Measurements from ENCODE around the gene NAALAD2. TPM values are rescaled to one million over a fixed set of nuclear protein-coding genes. Genes with fewer than 3 reads are reported as not detected.

Gene NAALAD2
- total and polyA plus RNA-seq, 4 donors: 0.13 to 4.4 (median 0.42) TPM; not detected in 1

- Histone ChIP-seq H3K9me3 (ENCODE audit: control insufficient read depth, low read length) (no peaks in the 10 kb centered on the region), H3K27me3 (ENCODE audit: control insufficient read depth in 1 of 2, insufficient read depth in 2 of 2, low read length in 1 of 2) (no peaks in the 10 kb centered on the region), H3K27ac (ENCODE audit: low read depth in 1 of 2, low read length in 2 of 2) (peak overlapping the region in 1 of 2 donors; percentile 50), H3K4me3 (ENCODE audit: low read length in 2 of 2) (peak overlapping the region; percentile 53 to 95), H3K36me3 (ENCODE audit: control insufficient read depth in 1 of 2, insufficient read depth in 2 of 2, low read length in 1 of 2) (no peaks in the 10 kb centered on the region), H3K4me1 (ENCODE audit: control insufficient read depth in 1 of 2, insufficient read depth in 2 of 2, low read length in 2 of 2) (peaks cover 2 to 9% of the 10 kb centered on the region in 2 donors)
- ATAC-seq (ENCODE audit: low FRiP score): no peak
- no peak for DNase-seq
- WGBS, 2 donors: 8 to 9% methylated on average over 16 of the region's 16 CpGs
- intact Hi-C loops (cut with DNase I): loop anchor here in 1 of 2 donors (10.0 kb wide), 1 partner anchor 233 kb away; no protein-coding TSS in a partner anchor
Measured at GRCh38 chr11:90221803-90222458, 87.5 kb downstream of the NAALAD2 start.

GRCh38 chr11:90222459-90223247 is 88.2 kb downstream of the NAALAD2 start, which contains the start of gene CHORDC1:
CHORDC1 (minus strand) TSS chr11:90223049; CDS start chr11:90222954, 95 bp downstream.
- peak within 1 kb of the TSS; percentile 50 to 55 for H3K27ac ChIP-seq (ENCODE audit: low read depth in 1 of 2, low read length in 2 of 2)
- H3K36me3 ChIP-seq (ENCODE audit: control insufficient read depth in 1 of 2, insufficient read depth in 2 of 2, low read length in 1 of 2): no peaks in the 10 kb centered on the region
- H3K27me3 ChIP-seq (ENCODE audit: control insufficient read depth in 1 of 2, insufficient read depth in 2 of 2, low read length in 1 of 2): no peaks in the 10 kb centered on the region
- peaks cover 2 to 9% of the 10 kb centered on the region in 2 donors for H3K4me1 ChIP-seq (ENCODE audit: control insufficient read depth in 1 of 2, insufficient read depth in 2 of 2, low read length in 2 of 2)
- peak within 1 kb of the TSS; percentile 73 to 95 for H3K4me3 ChIP-seq (ENCODE audit: low read length in 2 of 2)
- 0 to 1% methylated on average over 71 of the region's 71 CpGs for WGBS, 2 donors
- intact Hi-C loops (cut with DNase I): loop anchor here in 1 of 2 donors (10.0 kb wide), 1 partner anchor 232 kb away; no protein-coding TSS in a partner anchor
- DNase-seq (peak; percentile 95 to 98), ATAC-seq (ENCODE audit: low FRiP score) (peak; percentile 97)
- no peaks in the 10 kb centered on the region for H3K9me3 ChIP-seq (ENCODE audit: control insufficient read depth, low read length)

GRCh38 chr11:90223248-90223585 is 88.8 kb downstream of the NAALAD2 start:
- Histone ChIP-seq H3K4me1 (ENCODE audit: control insufficient read depth in 1 of 2, insufficient read depth in 2 of 2, low read length in 2 of 2) (peaks cover 2 to 9% of the 10 kb centered on the region in 2 donors), H3K4me3 (ENCODE audit: low read length in 2 of 2) (peak overlapping the region; percentile 73 to 95), H3K36me3 (ENCODE audit: control insufficient read depth in 1 of 2, insufficient read depth in 2 of 2, low read length in 1 of 2) (no peaks in the 10 kb centered on the region), H3K27me3 (ENCODE audit: control insufficient read depth in 1 of 2, insufficient read depth in 2 of 2, low read length in 1 of 2) (no peaks in the 10 kb centered on the region), H3K27ac (ENCODE audit: low read depth in 1 of 2, low read length in 2 of 2) (peak overlapping the region in 1 of 2 donors; percentile 55), H3K9me3 (ENCODE audit: control insufficient read depth, low read length) (no peaks in the 10 kb centered on the region)
- intact Hi-C loops (cut with DNase I): loop anchor here in 1 of 2 donors (10.0 kb wide), 1 partner anchor 232 kb away; no protein-coding TSS in a partner anchor
- ATAC-seq (ENCODE audit: low FRiP score): peak; percentile 80
- no peak for DNase-seq
- WGBS, 2 donors: 1% methylated on average over 12 of the region's 12 CpGs

- Histone ChIP-seq H3K4me3 (ENCODE audit: low read length in 2 of 2) (no peak overlapping the region), H3K27me3 (ENCODE audit: control insufficient read depth in 1 of 2, insufficient read depth in 2 of 2, low read length in 1 of 2) (no peaks in the 10 kb centered on the region), H3K36me3 (ENCODE audit: control insufficient read depth in 1 of 2, insufficient read depth in 2 of 2, low read length in 1 of 2) (no peaks in the 10 kb centered on the region), H3K27ac (ENCODE audit: low read depth in 1 of 2, low read length in 2 of 2) (no peak overlapping the region), H3K9me3 (ENCODE audit: control insufficient read depth, low read length) (peaks cover 1% of the 10 kb centered on the region), H3K4me1 (ENCODE audit: control insufficient read depth in 1 of 2, insufficient read depth in 2 of 2, low read length in 2 of 2) (no peaks in the 10 kb centered on the region)
- no peak for ATAC-seq (ENCODE audit: low FRiP score)
- intact Hi-C loops (cut with DNase I): loop anchor here in 1 of 2 donors (10.0 kb wide), 1 partner anchor 227 kb away; no protein-coding TSS in a partner anchor
- no peak for DNase-seq
- WGBS, 2 donors: 93 to 95% methylated on average over 3 of the region's 3 CpGs
Measured at GRCh38 chr11:90228056-90228455, 93.6 kb downstream of the NAALAD2 start.

- Histone ChIP-seq H3K9me3 (ENCODE audit: control insufficient read depth, low read length) (peaks cover 1% of the 10 kb centered on the region), H3K27ac (ENCODE audit: low read depth in 1 of 2, low read length in 2 of 2) (no peak overlapping the region), H3K36me3 (ENCODE audit: control insufficient read depth in 1 of 2, insufficient read depth in 2 of 2, low read length in 1 of 2) (no peaks in the 10 kb centered on the region), H3K4me3 (ENCODE audit: low read length in 2 of 2) (no peak overlapping the region), H3K27me3 (ENCODE audit: control insufficient read depth in 1 of 2, insufficient read depth in 2 of 2, low read length in 1 of 2) (no peaks in the 10 kb centered on the region), H3K4me1 (ENCODE audit: control insufficient read depth in 1 of 2, insufficient read depth in 2 of 2, low read length in 2 of 2) (no peaks in the 10 kb centered on the region)
- ATAC-seq (ENCODE audit: low FRiP score): no peak
- WGBS, 2 donors: 53 to 62% methylated on average over 1 of the region's 1 CpG
- intact Hi-C loops (cut with DNase I): loop anchor here in 1 of 2 donors (10.0 kb wide), 1 partner anchor 225 kb away; no protein-coding TSS in a partner anchor
- no peak for DNase-seq
Measured at GRCh38 chr11:90229791-90230190, 95.3 kb downstream of the NAALAD2 start.

GRCh38 chr11:90234977-90235376 is 100.5 kb downstream of the NAALAD2 start:
- no peaks in the 10 kb centered on the region for H3K9me3 ChIP-seq (ENCODE audit: control insufficient read depth, low read length)
- WGBS, 2 donors: 6 to 9% methylated on average over 2 of the region's 2 CpGs
- no peak overlapping the region for H3K27ac ChIP-seq (ENCODE audit: low read depth in 1 of 2, low read length in 2 of 2)
- intact Hi-C loops (cut with DNase I): no loop called here
- H3K4me1 ChIP-seq (ENCODE audit: control insufficient read depth in 1 of 2, insufficient read depth in 2 of 2, low read length in 2 of 2): peaks cover 0 to 4% of the 10 kb centered on the region in 2 donors
- ATAC-seq (ENCODE audit: low FRiP score) (no peak), DNase-seq (no peak)
- no peaks in the 10 kb centered on the region for H3K36me3 ChIP-seq (ENCODE audit: control insufficient read depth in 1 of 2, insufficient read depth in 2 of 2, low read length in 1 of 2)
- H3K27me3 ChIP-seq (ENCODE audit: control insufficient read depth in 1 of 2, insufficient read depth in 2 of 2, low read length in 1 of 2): no peaks in the 10 kb centered on the region
- H3K4me3 ChIP-seq (ENCODE audit: low read length in 2 of 2): no peak overlapping the region

- Histone ChIP-seq H3K36me3 (ENCODE audit: control insufficient read depth in 1 of 2, insufficient read depth in 2 of 2, low read length in 1 of 2) (no peaks in the 10 kb centered on the region), H3K9me3 (ENCODE audit: control insufficient read depth, low read length) (no peaks in the 10 kb centered on the region), H3K27ac (ENCODE audit: low read depth in 1 of 2, low read length in 2 of 2) (no peak overlapping the region), H3K27me3 (ENCODE audit: control insufficient read depth in 1 of 2, insufficient read depth in 2 of 2, low read length in 1 of 2) (no peaks in the 10 kb centered on the region), H3K4me3 (ENCODE audit: low read length in 2 of 2) (no peak overlapping the region), H3K4me1 (ENCODE audit: control insufficient read depth in 1 of 2, insufficient read depth in 2 of 2, low read length in 2 of 2) (peaks cover 0 to 4% of the 10 kb centered on the region in 2 donors)
- intact Hi-C loops (cut with DNase I): no loop called here
- no peak for DNase-seq
- ATAC-seq (ENCODE audit: low FRiP score): no peak
- 43 to 53% methylated on average over 4 of the region's 4 CpGs for WGBS, 2 donors
Measured at GRCh38 chr11:90235526-90235925, 101.1 kb downstream of the NAALAD2 start.

- WGBS, 2 donors: 93 to 94% methylated on average over 4 of the region's 4 CpGs
- Histone ChIP-seq H3K27ac (ENCODE audit: low read depth in 1 of 2, low read length in 2 of 2) (no peak overlapping the region), H3K4me1 (ENCODE audit: control insufficient read depth in 1 of 2, insufficient read depth in 2 of 2, low read length in 2 of 2) (peaks cover 0 to 4% of the 10 kb centered on the region in 2 donors), H3K36me3 (ENCODE audit: control insufficient read depth in 1 of 2, insufficient read depth in 2 of 2, low read length in 1 of 2) (no peaks in the 10 kb centered on the region), H3K9me3 (ENCODE audit: control insufficient read depth, low read length) (no peaks in the 10 kb centered on the region), H3K4me3 (ENCODE audit: low read length in 2 of 2) (no peak overlapping the region), H3K27me3 (ENCODE audit: control insufficient read depth in 1 of 2, insufficient read depth in 2 of 2, low read length in 1 of 2) (no peaks in the 10 kb centered on the region)
- DNase-seq (no peak), ATAC-seq (ENCODE audit: low FRiP score) (no peak)
- intact Hi-C loops (cut with DNase I): no loop called here
Measured at GRCh38 chr11:90237004-90237403, 102.5 kb downstream of the NAALAD2 start.
